NK-92 treated with Interleukin-12 subunit alpha and Interleukin-12 subunit beta, amount 100 ng/mL, for 24 hours (cell line): Measurements from ENCODE around the gene EPS8.
"Not testable (repeated sequence)": the region's sequence is repeated elsewhere in the genome, so short reads cannot be mapped to it uniquely, and the experiment has no call there.

Experiments
- DNase-seq: peaks from one replicate; lab custom pipeline; 2025; lab: John Stamatoyannopoulos, UW

EPS8 gene

GRCh38 chr12:15797818-15798217 is 8.6 kb upstream of the EPS8 start:
- DNase-seq = no peak

DNA sequence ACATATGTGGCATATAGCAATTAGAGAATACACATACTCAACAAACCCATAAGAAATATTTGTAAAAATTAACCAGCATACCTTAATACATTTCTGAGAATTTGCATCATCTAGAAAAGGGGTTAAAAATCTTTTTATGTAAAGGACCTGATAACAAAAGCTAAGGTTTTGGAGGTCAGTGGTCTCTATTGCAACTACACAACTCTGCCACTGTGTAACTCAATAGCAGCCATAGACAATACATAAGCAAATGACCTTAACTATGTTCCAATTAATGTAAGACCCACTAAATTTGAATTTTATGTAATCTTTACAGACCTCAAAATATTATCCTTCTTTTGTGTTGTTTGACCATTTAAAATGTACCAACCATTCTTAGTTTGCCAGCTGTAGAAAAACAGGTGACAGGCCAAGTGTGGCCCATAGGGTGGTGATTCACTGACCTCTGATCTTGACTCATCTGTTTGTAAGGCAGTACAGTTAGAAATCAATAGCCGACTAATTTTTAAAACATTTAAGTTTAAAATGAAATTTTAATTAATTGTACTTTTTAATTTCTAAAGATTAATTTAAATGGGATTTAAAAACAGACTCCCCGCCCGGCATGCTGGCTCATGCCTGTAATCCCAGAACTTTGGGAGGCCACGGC is 7.4 kb upstream of the EPS8 start:
- no peak for DNase-seq

DNA sequence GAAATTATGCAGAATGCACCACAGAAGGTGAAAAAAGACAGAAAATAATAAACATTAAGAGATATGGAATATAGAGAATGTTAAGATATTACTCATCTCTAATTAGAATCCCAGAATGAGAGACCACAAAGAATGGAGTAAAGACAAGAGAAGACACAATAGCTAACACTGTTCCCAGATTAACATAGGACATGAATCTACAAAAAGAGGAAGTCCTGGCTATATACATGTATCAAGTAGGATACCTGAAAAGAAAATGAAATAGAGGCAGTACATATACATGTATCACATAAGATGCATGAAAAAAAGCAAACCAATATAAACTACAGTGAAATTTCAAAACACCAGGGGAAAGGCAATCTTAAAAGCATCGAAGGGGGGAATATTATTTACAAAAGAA is 5.6 kb upstream of the EPS8 start:
- no peak for DNase-seq

DNA sequence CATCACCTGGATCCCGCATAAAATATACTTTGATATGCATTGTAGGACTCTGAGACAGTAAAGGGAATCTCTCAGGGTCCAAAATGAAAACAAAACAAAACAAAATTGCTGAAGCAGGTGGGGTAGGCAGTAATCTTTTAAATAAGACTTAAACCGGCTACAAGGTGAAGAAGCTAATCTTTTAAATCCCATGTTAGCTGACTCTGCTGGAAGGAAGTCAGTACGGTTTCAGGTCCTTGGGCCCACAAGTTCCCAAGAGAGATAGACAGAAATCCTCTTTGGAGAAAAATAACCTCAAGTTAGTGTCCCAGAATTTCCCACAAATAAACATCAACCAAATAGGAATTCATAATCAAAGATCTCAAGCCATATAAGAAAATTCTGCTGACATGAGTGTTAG is 5.0 kb upstream of the EPS8 start:
- no peak for DNase-seq

DNA sequence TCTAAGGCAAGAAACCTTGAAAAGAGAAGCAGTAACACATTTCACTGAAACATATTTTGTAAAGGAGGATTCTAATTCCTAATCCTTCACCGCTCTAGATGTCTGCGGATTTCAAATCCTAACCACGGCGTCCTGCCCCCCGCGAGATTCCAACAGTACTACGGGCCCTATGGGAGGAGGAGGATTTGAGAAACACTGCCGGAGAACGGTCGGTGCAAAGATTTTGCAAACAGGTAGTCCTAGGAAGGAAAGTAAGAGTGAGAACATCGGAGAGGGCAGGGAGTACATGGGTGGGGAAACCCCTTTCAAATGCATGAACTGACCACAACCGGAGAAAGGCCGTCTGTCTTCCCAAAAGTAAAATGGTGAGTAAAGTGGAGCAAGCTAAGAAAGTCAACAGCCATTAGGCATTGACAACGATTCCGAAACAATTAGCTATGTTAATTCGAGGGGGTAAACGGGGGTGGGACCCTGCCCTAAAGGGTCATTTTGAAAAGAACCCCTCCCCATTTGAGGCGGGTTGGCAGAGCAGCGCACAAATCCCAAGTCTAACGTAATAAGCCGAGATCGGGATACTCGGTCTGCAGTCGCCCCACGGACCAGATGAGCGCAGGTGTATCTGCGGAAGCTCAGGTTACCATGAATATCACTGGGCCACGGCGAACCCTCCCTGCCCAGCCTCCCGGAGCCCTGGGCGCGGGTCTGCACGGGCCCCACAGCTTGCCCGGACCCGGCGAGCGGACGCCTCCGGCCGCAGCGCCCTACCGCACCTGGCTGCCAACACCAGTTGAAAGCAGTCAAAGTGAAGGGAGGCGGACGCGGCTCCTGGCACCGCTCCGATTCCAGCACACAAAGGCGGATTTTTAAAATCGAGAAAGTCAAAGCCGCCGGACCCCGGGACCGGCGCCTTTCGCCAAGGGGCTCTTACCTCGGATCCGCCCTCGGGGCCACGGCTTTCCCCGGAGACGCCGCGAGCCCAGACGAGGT is 662 bp downstream of the EPS8 start:
- no peak for DNase-seq

GRCh38 chr12:15787778-15788177 is 1.4 kb downstream of the EPS8 start:
- no peak for DNase-seq

DNA sequence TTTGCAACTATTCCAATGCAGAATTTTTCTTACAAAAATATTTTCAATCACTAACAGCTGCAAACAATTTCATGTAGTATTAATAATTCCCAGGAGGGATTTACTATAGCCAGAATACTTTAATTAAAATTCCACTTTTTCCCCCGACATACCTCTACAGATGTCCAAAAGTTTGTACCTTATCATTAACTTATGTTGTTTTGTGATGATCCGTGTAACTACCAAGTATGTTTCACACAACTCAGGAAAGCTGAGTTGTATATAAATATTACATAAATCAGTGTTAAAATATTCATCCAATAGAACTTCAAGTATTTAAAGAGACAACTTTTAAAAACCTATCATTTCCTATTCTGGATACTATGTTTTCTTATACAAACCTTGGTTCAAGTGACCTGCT is 2.4 kb downstream of the EPS8 start:
- no peak for DNase-seq

GRCh38 chr12:15783288-15783687 is 5.9 kb downstream of the EPS8 start:
- DNase-seq = no peak

GRCh38 chr12:15782667-15783066 is 6.5 kb downstream of the EPS8 start:
- no peak for DNase-seq

DNA sequence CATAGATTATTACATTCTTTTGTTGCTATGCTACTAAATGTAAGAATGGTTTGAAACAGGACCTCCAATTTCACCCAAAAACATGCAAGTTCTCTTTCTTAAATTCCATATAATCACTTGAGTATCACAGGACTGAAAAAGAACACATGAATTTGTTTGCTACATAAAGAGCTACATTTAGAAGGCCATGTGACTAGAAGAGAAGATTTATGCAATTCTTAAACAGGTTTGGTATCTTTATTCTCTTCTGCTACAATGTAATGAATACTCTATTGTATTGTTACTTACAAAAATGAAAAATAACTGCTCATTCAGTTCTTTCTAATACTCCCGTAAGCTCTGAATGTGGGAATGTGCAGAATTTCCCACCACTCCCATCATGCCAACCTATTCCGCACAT is 9.3 kb downstream of the EPS8 start:
- no peak for DNase-seq

DNA sequence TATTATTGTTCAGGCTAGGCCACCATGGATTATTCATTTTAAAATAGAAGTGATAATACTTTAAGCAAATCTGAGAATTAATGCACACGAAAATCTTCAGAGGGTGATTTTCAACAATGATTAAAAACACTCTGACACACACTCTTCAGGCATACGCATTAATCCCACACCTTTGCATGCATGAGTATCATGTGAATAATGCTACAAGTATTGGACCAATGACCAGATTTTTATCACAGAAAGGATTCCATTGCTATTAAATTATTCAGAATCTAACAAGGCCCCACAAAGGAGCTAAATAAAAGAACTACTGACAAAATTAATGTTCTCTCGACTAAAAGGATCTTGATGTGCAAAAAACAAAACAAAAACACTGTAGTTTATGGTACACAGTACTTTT is 11.1 kb downstream of the EPS8 start:
- no peak for DNase-seq

DNA sequence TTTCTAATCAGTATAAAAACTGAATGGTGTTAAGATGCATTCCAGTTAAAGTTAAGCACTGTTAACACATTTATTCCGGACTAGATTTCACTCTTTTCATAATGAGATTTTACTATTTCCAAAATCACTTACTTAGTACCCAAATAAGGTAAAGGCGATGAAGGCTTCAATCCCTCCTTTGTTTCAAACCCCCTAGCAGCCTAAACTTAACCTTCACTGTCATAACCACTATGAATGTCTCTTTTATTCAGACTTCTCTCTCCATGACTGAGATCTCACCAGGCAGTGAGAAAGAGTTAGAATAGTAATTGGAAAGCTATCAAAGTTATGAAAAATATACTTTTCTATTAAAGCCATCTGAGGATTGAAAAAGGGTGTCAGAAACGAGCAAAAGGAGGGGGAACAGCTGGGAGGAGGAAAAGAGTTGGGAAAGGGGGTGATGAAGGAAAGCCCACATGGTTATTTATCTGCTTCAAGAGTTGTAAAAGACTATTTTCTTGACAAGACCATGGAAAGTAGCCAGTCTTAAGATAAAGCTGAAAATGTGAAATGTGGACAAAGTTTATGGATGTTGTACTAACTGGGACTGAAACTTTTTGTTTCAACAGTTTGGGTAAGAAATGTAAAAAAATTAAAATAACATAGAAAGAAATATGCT is 11.7 kb downstream of the EPS8 start:
- no peak for DNase-seq

- no peak for DNase-seq
These were observed 12.7 kb downstream of the EPS8 start for GRCh38 chr12:15776532-15776931.

DNA sequence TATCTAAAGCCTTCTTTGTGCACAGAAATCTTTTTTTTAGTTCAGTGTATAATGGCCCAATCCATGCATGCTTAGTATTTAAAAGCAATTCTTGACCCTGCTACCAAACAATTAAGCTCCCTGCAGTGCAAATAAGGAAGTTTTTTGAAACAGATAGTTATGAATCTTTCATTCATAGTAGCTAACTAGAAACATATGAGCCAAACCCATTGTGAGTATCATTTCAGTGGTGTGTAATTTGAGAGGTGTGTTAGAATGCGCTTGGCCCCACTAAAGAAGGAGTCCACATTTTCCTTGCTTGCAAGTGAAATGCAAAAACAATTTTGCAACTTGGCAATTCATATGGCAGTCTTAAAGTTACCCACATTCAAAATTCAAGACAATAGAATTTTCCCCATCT is 14.4 kb downstream of the EPS8 start:
- DNase-seq = no peak

DNA sequence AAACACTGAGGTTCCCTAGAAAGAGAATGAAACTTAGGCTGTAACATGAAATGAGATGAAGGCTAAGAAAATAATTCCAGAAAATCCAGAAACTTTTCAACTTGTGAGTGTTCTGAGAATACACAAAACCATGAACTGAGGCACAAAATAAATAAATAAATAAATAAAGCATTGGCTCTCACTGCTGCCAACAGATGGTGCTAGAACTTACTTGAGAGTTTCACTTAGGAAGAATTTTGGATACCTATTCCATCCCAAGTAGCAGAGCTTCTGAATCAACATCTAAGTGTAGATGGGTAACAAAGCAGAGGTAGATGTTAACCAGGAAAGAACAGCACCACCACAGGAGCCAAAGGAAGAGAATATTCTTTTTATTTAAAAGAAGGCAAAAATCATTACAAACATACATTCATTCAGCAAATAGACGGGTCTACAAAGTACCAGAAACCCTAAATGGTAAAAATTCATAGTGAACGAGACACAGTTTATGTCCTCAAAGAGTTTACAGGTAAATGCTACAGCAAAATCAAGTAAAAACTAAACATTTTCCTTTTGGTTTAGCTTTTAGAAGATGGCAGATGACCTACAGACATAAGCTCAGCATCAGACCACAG is 16.7 kb downstream of the EPS8 start:
- no peak for DNase-seq

DNA sequence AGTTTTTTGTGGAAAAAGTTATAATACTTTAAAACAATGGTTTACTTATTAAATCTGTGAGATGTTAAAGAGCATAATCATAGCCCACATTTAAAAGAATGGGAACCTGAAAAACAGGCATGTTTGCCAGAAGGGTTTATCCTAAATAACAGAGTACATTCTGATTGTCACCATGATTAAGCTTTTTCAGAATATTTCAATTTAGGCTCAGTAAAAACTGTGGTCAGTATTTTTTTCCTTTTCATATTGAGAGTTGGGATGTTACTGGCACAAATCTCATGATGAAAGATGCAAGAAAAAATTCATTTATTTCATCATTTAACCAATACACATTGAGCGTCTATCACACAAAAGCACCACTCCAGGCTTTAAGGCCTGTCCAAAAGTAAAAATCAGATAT is 18.6 kb downstream of the EPS8 start:
- DNase-seq = no peak

DNA sequence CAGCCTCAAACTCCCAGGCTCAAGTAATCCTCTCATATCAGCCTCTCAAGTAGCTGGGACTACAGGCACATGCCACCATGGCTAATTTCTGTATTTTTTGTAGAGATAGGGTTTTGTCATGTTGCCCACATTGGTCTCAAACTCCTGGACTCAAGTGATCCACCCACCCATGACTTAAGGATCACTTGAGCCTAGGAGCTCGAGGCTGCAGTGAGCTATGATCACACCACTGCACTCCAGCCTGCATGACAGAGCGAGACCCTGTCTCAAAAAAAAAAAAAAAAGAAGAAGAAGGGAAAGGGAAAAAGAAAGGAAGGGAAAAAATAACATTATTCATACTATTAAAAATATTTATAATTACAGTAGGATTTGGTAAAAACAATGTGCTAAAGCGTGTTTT is 19.2 kb downstream of the EPS8 start:
- DNase-seq = no peak

DNA sequence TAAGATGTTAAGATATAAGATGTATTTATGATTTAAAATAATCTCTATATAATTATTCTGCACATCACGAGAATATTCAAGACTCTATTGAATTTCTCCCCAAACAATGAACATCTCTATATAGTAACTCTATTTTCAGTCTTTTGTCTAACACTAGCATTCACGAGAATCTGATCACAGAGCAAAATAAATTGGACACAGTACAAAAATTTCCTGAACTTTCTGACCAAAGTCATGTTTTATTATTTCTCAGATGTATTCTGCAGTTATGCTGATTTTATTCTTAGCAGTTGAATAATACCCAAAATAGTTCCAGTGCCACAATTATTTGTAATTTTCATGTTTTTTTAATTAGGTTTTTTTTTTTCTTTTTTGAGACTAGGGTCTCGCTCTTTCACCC is 19.6 kb downstream of the EPS8 start:
- no peak for DNase-seq

GRCh38 chr12:15767301-15767700 is 21.9 kb downstream of the EPS8 start:
- no peak for DNase-seq

GRCh38 chr12:15763328-15763727 is 25.9 kb downstream of the EPS8 start:
- no peak for DNase-seq

DNA sequence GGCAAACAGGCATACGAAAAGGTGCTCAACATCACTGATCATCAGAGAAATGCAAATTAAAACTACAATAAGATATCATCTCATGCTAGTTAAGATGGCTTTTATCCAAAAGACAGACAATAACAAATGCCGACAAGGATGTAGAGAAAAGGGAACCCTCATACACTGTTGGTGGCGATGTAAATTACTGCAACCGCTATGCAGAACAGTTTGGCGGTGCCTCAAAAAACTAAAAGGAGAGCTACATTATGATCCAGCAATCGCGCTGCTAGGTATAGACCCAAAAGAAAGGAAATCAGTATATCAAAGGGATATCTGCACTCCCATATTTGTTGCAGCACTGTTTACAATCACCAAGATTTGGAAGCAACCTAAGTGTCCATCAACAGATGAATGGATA is 27.0 kb downstream of the EPS8 start:
- DNase-seq = not testable (repeated sequence)

DNA sequence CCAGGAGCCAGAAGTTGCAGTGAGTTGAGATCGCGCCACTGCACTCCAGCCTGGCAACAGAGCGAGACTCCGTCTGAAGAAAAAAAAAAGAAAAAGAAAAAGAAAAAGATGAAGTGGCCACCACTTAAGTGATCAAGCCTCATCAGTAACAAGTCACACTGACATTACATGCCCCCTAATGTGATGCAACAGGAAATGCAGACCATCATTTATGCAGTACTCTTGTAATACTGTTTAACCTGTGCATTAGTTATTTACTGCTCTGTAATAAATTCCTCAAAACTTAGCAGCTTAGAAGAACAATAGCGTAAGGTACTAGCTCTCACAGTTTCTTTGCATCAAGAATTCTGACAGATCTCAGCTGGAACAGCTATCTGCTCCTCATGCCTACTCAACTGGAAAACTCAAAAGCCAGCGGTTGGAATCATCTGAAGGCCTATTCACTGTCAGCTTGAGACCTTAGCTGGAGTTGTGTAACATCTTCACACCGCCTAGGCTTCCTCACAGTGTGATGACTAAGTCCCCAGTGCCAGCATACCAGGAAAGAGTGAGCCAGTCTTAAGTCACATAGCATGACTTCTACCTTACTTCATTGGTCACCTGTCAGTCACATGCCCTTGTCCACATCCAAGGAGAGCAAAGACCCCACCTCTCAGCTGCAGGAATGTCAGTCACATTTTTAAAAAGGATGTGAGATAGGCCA is 31.5 kb downstream of the EPS8 start:
- DNase-seq = peak; percentile 2
